ENCODE data around the gene SORCS2. TPM values are rescaled to one million over a fixed set of nuclear protein-coding genes. Genes with fewer than 3 reads are reported as not detected.

SORCS2 gene
- total and polyA plus RNA-seq, 2 of the 8 experiments (the other 6 are each of a cell fraction or from before 2014, with no cell fraction given) = 0.36 to 1.8 TPM

DNA sequence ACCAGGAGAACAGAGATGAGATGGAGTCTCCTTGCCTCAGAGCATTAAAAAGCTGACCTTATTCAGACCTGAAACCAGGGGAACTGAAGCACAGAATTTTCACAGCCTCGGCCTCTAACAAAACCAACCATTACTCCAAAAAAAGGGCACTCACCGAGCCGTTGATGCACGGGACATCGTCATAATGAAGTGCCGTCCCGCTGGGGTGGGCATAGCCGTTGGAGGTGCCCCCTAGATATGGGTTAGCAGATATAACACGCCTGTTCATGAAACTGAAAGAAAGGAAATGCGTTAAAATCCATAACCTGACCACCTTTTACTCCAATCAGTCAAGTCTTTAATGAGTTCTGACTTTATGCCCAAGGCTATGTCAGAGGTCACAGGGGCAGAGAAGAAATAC lies 593.7 kb downstream of the SORCS2 start:
- Histone ChIP-seq H3K23ac (ENCODE audit: insufficient read length) (no peak overlapping the region), H2BK20ac (ENCODE audit: low read length) (no peak overlapping the region), H4K8ac (ENCODE audit: extremely low read depth, insufficient read depth, low read length) (no peak overlapping the region), H2AK5ac (ENCODE audit: low read depth, low read length) (no peak overlapping the region), H2BK15ac (ENCODE audit: low read length) (no peak overlapping the region), H2AFZ (ENCODE audit: low read length) (no peak overlapping the region), H4K5ac (ENCODE audit: insufficient read length, low read depth, low read length) (no peak overlapping the region), H3K36me3 (ENCODE audit: control insufficient read depth in 2 of 4, insufficient read depth in 4 of 4, low read length in 3 of 4) (no peaks in the 10 kb centered on the region; a peak in 1 of 8 replicates), H3K4ac (replicated peaks; ENCODE audit: insufficient read length, low read depth, low read length) (no peak overlapping the region), H3K27ac (ENCODE audit: low read depth, low read length) (no peak overlapping the region), H3K56ac (replicated peaks; ENCODE audit: insufficient read length, low read depth, low read length) (no peak overlapping the region), H3K4me1 (replicated peaks in 1 of 4; ENCODE audit: control insufficient read depth in 3 of 4, insufficient read depth in 4 of 4, low read length in 3 of 4) (no peaks in the 10 kb centered on the region), H3K14ac (ENCODE audit: insufficient read length) (no peak overlapping the region), H3K18ac (ENCODE audit: extremely low read depth, low read length) (no peak overlapping the region), H2BK5ac (ENCODE audit: low read depth, low read length) (no peak overlapping the region), H3K23me2 (ENCODE audit: low read depth, low read length) (no peaks in the 10 kb centered on the region), H4K20me1 (replicated peaks in 1 of 2; ENCODE audit: control insufficient read depth in 1 of 2, insufficient read depth in 2 of 2, low read length in 2 of 2) (peaks cover 0 to 2% of the 10 kb centered on the region in 2 experiments), H3K9me3 (ENCODE audit: insufficient read depth in 2 of 2, low read depth in 1 of 2, low read length in 1 of 2) (no peaks in the 10 kb centered on the region), H2BK120ac (replicated peaks; ENCODE audit: low read depth, low read length) (no peak overlapping the region), H3K79me2 (ENCODE audit: control insufficient read depth in 1 of 2, insufficient read depth in 2 of 2, low read length in 2 of 2) (no peaks in the 10 kb centered on the region), H3K9ac (replicated peaks in 1 of 4; ENCODE audit: extremely low read depth in 1 of 4, low read depth in 3 of 4, low read length in 3 of 4) (no peak overlapping the region), H3K79me1 (ENCODE audit: low read depth, low read length) (no peaks in the 10 kb centered on the region), H2BK12ac (ENCODE audit: low read depth, low read length) (no peak overlapping the region), H4K91ac (replicated peaks; ENCODE audit: insufficient read length, low read length) (no peak overlapping the region), H3K27me3 (replicated peaks in 1 of 4; ENCODE audit: control insufficient read depth in 3 of 4, extremely low read depth in 1 of 4, insufficient read depth in 3 of 4, low read length in 3 of 4) (no peaks in the 10 kb centered on the region), H3K4me3 (ENCODE audit: extremely low read depth in 1 of 4, insufficient read depth in 2 of 4, low read depth in 3 of 4, low read length in 4 of 4) (no peak overlapping the region), H3K4me2 (ENCODE audit: insufficient read depth in 1 of 2, low read depth in 2 of 2, low read length in 2 of 2) (no peak overlapping the region)
- ChIA-PET POLR2A (ENCODE audit: partially characterized antibody) (no interaction called here), CTCF (ENCODE audit: partially characterized antibody) (interaction anchor here (1.0 to 1.4 kb wide), 2 partner anchors 201 to 230 kb away, joined by 3 to 8 read pairs; no protein-coding TSS in a partner anchor)
- FAIRE-seq = no peak
- TF ChIP-seq HDAC2 (IDR thresholded peaks at IDR 0.05; ENCODE audit: borderline replicate concordance in 1 of 2, low read depth in 2 of 2, low read length in 2 of 2) = no peak
- TF ChIP-seq EGR1 (IDR thresholded peaks at IDR 0.05; ENCODE audit: borderline replicate concordance, low read depth, low read length) = no peak
- no peak for TF ChIP-seq CBX8 (IDR thresholded peaks at IDR 0.05; ENCODE audit: borderline replicate concordance, low read depth, low read length)
- no peak for TF ChIP-seq ASH2L (IDR thresholded peaks at IDR 0.05; ENCODE audit: low read length)
- TF ChIP-seq, protein P1, sequence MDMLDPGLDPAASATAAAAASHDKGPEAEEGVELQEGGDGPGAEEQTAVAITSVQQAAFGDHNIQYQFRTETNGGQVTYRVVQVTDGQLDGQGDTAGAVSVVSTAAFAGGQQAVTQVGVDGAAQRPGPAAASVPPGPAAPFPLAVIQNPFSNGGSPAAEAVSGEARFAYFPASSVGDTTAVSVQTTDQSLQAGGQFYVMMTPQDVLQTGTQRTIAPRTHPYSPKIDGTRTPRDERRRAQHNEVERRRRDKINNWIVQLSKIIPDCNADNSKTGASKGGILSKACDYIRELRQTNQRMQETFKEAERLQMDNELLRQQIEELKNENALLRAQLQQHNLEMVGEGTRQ (IDR thresholded peaks at IDR 0.05; ENCODE audit: low read length) = no peak
- TF ChIP-seq, protein P2, sequence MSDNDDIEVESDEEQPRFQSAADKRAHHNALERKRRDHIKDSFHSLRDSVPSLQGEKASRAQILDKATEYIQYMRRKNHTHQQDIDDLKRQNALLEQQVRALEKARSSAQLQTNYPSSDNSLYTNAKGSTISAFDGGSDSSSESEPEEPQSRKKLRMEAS (IDR thresholded peaks at IDR 0.05) = no peak
- no peak for TF ChIP-seq SIX5 (IDR thresholded peaks at IDR 0.05; ENCODE audit: low read depth, low read length)
- no peak for TF ChIP-seq POLR2AphosphoS5 (IDR thresholded peaks at IDR 0.05; ENCODE audit: low read depth, low read length)
- no peak for TF ChIP-seq YY1 (IDR thresholded peaks at IDR 0.05; ENCODE audit: low read depth, low read length)
- no peak for TF ChIP-seq MAFK (IDR thresholded peaks at IDR 0.05; ENCODE audit: low read depth, low read length)
- TF ChIP-seq CTBP2 (IDR thresholded peaks at IDR 0.05; ENCODE audit: borderline replicate concordance, insufficient read depth, insufficient read length, low read length) = no peak
- 97% methylated on average over 10 of the region's 10 CpGs; no CpG with 5 or more reads in 1 of the 2 experiments for WGBS, 2 experiments (ENCODE audit: extremely low coverage in 1 of 2, insufficient coverage in 1 of 2, insufficient read length in 1 of 2, insufficient replicate concordance in 2 of 2, low coverage in 1 of 2, low lambda C conversion rate in 2 of 2, missing lambda C conversion rate in 1 of 2)
- DNase-seq (ENCODE audit: low read depth in 1 of 2, low spot score in 2 of 2) = no peak
